DOHH2 (cell line): ENCODE results near the gene RNF146.

ENCODE experiments used
- H3F3A ChIP-seq: fragments of 200-600 bp; sonication (generic), shearing (Covaris generic); 2 replicates; pipeline ENCODE4 v1.6.0; 2016; ENCODE audit warnings: antibody characterized with exemption, mild to moderate bottlenecking; ENCODE audit not compliant: control insufficient read depth, insufficient read depth
- H3K27ac ChIP-seq: fragments of 200-600 bp; sonication (generic); 2 replicates; pipeline ENCODE4 v1.5.1; 2014; ENCODE audit warnings: low read depth, mild to moderate bottlenecking, low read length, moderate library complexity
- H3K27me3 ChIP-seq: fragments of 200-600 bp; sonication (generic); 2 replicates; pipeline ENCODE4 v1.6.1; 2014; ENCODE audit warnings: mild to moderate bottlenecking, low read length, mixed read lengths; ENCODE audit not compliant: control insufficient read depth
- H3K36me3 ChIP-seq: fragments of 200-600 bp; sonication (generic); 2 replicates; pipeline ENCODE4 v1.6.1; 2014; ENCODE audit warnings: mild to moderate bottlenecking, low read length, moderate library complexity, mixed read lengths; ENCODE audit not compliant: control insufficient read depth
- H3K4me1 ChIP-seq: fragments of 200-600 bp; sonication (generic); 2 replicates; pipeline ENCODE4 v1.6.1; 2014; ENCODE audit warnings: mild to moderate bottlenecking, low read length, mixed read lengths; ENCODE audit not compliant: control insufficient read depth
- H3K4me2 ChIP-seq: fragments of 200-600 bp; sonication (generic); 2 replicates; pipeline ENCODE4 v1.6.0; 2014; ENCODE audit warnings: mild to moderate bottlenecking, low read length, moderate library complexity
- H3K4me3 ChIP-seq: fragments of 200-600 bp; sonication (generic); 2 replicates; pipeline ENCODE4 v1.5.1; 2014; ENCODE audit warnings: mild to moderate bottlenecking, low read length, mixed read lengths
- H3K79me2 ChIP-seq: fragments of 200-600 bp; sonication (generic); 2 replicates; pipeline ENCODE4 v1.6.1; 2014; ENCODE audit warnings: mild to moderate bottlenecking, low read length, mixed read lengths; ENCODE audit not compliant: control insufficient read depth
- H3K9me2 ChIP-seq: fragments of 200-600 bp; sonication (generic); replicated peaks from 2 replicates; pipeline ENCODE4 v1.6.1; 2014; ENCODE audit warnings: mild to moderate bottlenecking, low read length, mixed read lengths; ENCODE audit not compliant: control insufficient read depth
- H3K9me3 ChIP-seq: fragments of 200-600 bp; sonication (generic); 2 replicates; pipeline ENCODE4 v1.6.1; 2014; ENCODE audit warnings: antibody characterized with exemption, low read length, mixed read lengths; ENCODE audit not compliant: control insufficient read depth, insufficient read depth
- H4K20me1 ChIP-seq: fragments of 200-600 bp; sonication (generic); 2 replicates; pipeline ENCODE4 v1.6.0; 2014; ENCODE audit warnings: low read depth, mild to moderate bottlenecking, antibody characterized with exemption, low read length, moderate library complexity; ENCODE audit not compliant: control insufficient read depth, insufficient read depth
- EZH2phosphoT487 ChIP-seq: fragments of 200-600 bp; sonication (generic); IDR thresholded peaks from 2 replicates; pipeline ENCODE4 v1.6.1; 2017; ENCODE audit warnings: borderline replicate concordance, mild to moderate bottlenecking, antibody characterized with exemption, low read length, moderate library complexity, mixed read lengths
- TF ChIP-seq, protein P1 (sequence below): fragments of 200-600 bp; sonication (generic); IDR thresholded peaks from one replicate; pipeline ENCODE4 v1.5.1; 2014; ENCODE audit warnings: antibody characterized with exemption, mild to moderate bottlenecking, low read depth, low read length; ENCODE audit not compliant: poor library complexity, severe bottlenecking

The RNF146 gene

DNA sequence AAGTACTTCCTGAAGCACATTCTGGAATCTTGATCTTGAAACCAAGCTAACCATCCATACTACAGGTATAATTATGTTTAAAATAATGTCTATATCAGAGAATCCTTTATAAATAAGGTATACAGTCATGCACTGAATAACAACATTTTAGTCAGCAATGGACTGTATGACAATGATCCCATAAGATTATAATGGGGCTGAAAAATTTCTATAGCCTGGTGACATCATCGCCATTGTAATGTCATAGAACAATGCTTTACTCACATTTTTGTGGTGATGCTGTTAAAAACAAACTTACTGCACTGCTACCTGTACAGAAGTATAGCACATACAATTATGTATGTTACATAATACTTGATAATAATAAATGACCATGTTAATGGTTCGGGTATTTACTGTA lies 31.8 kb downstream of the RNF146 start:
- H3K9me3 ChIP-seq = no peaks in the 10 kb centered on the region
- H3K79me2 ChIP-seq = peaks cover 6% of the 10 kb centered on the region
- H4K20me1 ChIP-seq = no peaks in the 10 kb centered on the region; the same call in 1 of the 2 replicates
- TF ChIP-seq, protein P1, sequence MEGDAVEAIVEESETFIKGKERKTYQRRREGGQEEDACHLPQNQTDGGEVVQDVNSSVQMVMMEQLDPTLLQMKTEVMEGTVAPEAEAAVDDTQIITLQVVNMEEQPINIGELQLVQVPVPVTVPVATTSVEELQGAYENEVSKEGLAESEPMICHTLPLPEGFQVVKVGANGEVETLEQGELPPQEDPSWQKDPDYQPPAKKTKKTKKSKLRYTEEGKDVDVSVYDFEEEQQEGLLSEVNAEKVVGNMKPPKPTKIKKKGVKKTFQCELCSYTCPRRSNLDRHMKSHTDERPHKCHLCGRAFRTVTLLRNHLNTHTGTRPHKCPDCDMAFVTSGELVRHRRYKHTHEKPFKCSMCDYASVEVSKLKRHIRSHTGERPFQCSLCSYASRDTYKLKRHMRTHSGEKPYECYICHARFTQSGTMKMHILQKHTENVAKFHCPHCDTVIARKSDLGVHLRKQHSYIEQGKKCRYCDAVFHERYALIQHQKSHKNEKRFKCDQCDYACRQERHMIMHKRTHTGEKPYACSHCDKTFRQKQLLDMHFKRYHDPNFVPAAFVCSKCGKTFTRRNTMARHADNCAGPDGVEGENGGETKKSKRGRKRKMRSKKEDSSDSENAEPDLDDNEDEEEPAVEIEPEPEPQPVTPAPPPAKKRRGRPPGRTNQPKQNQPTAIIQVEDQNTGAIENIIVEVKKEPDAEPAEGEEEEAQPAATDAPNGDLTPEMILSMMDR = no peak
- TF ChIP-seq EZH2phosphoT487 = no peak
- H3K9me2 ChIP-seq = no peaks in the 10 kb centered on the region
- no peak overlapping the region for H3K4me2 ChIP-seq
- peaks cover 8% of the 10 kb centered on the region for H3K4me1 ChIP-seq
- no peak overlapping the region for H3K27ac ChIP-seq
- peaks cover 6% of the 10 kb centered on the region; the same call in 1 of the 2 replicates for H3F3A ChIP-seq
- no peak overlapping the region for H3K4me3 ChIP-seq
- peaks cover 22% of the 10 kb centered on the region for H3K36me3 ChIP-seq
- no peaks in the 10 kb centered on the region for H3K27me3 ChIP-seq

DNA sequence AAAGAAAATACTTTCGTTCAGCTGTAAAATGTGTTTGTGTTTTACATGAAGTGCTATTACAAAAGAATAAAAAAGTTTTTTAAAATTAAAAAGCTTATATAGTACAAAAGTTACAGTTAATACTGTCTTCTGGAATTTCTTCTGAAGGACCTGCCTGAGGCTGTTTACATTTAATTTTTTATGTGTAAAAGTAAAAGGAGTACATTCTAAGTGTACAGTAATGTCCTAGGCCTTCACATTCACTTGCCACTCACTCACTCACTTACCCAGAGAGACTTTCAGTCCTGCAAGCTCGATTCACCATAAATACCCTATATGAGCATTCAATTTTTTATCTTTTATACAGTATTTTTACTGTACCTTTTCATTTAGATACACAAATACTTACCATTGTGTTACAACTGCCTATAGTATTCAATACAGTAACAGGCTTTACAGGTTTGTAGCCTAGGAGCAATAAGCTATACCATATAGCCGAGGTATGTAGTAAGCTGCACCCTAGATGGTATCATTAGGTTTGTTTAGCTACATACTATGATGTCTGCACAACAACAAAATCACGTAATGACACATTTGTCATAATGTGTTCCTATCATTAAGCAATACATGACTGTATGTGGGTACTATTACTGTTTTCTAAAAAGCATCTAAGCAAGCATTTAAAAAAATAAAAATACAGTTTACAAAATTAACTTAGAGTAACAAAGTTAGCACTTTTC lies 33.0 kb downstream of the RNF146 start:
- Histone ChIP-seq H3K36me3 (peaks cover 24% of the 10 kb centered on the region), H3K4me3 (no peak overlapping the region), H3K27me3 (no peaks in the 10 kb centered on the region), H3K9me3 (no peaks in the 10 kb centered on the region), H4K20me1 (peaks cover 4% of the 10 kb centered on the region), H3K27ac (no peak overlapping the region), H3K9me2 (no peaks in the 10 kb centered on the region), H3K4me1 (peaks cover 13% of the 10 kb centered on the region), H3F3A (peaks cover 8% of the 10 kb centered on the region; the same call in 1 of the 2 replicates), H3K79me2 (peaks cover 11% of the 10 kb centered on the region), H3K4me2 (no peak overlapping the region)
- TF ChIP-seq, protein P1 = no peak
- no peak for TF ChIP-seq EZH2phosphoT487

DNA sequence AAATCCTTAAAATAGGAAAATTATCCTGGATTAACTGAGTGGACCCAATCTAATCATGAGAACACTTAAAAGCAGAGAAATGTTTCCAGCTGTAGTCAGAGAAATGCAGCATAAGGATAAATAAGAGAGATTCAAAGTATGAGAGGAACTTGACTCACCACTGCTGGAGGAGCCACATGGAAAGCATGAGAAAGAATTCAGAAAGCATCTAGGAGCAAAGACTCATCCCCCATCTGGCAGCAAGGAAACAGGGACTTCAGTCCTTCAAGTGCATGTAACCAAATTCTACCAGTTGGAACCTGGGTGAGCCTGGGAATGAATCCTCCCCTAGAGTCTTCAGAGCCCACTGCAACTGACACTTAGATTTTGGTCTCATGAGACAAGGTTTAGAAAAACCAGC lies 33.7 kb downstream of the RNF146 start:
- Histone ChIP-seq H3K4me1 (peaks cover 13% of the 10 kb centered on the region), H4K20me1 (peaks cover 4% of the 10 kb centered on the region), H3K36me3 (peaks cover 24% of the 10 kb centered on the region), H3K4me2 (no peak overlapping the region), H3K4me3 (no peak overlapping the region), H3K9me2 (no peaks in the 10 kb centered on the region), H3K79me2 (peaks cover 11% of the 10 kb centered on the region), H3K27ac (no peak overlapping the region), H3F3A (peaks cover 8% of the 10 kb centered on the region; the same call in 1 of the 2 replicates), H3K9me3 (no peaks in the 10 kb centered on the region), H3K27me3 (no peaks in the 10 kb centered on the region)
- TF ChIP-seq, protein P1 = no peak
- no peak for TF ChIP-seq EZH2phosphoT487
